ENCODE measurements around the gene FBL. TPM values are rescaled to one million over a fixed set of nuclear protein-coding genes. Genes with fewer than 3 reads are reported as not detected.

Gene FBL
- polyA plus RNA-seq, 6 donors from 2014 or later: 169 to 203 (median 179) TPM

DNA sequence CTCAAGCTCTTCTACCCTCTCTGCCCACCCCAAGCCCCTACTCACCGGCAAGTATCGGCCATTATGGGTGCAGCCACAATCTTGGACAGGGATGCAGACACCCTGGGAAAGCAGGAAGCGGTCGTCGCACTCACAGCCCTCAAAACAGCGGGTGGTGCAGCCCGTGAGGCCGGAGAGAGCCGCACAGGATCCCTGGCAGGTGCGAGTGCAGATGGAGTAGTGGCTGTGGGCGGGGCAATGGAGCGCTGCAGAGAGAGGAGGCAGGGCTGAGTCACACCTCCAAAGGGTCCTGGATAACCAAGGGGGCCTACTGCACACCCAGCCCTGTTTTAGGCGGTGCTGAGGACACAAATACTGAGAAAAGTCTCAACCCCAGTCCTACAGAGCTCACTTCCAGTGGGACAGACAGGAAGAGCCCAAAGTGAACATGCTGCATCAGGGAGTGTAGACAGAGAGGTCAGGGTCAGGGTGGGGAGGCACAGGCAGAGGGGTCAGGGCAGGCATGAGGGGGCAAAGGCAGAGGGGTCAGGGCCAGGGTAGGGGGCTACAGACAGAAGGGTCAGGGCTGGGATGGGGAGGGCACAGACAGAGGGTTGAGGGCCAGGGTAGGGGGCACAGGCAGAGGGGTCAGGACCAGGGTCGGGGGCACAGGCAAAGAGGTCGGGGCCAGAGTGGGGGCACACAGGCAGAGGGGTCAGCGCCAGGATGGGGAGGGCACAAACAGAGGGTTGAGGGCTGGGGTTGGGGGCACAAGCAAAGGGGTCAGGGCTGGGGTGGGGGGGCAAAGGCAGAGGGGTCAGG lies 24.2 kb upstream of the FBL start:
- Mint-ChIP-seq H3K4me3 (no peak overlapping the region), H3K27ac (no peak overlapping the region), H3K36me3 (peaks cover 8 to 17% of the 10 kb centered on the region in 2 donors), H3K4me1 (no peaks in the 10 kb centered on the region), H3K9me3 (no peaks in the 10 kb centered on the region), H3K27me3 (no peaks in the 10 kb centered on the region)
- ATAC-seq (ENCODE audit: low read depth in 2 of 2) (no peak), DNase-seq (no peak)

- DNase-seq (no peak), ATAC-seq (ENCODE audit: low read depth in 2 of 2) (no peak)
- Mint-ChIP-seq H3K36me3 (peaks cover 8 to 29% of the 10 kb centered on the region in 2 donors), H3K9me3 (no peaks in the 10 kb centered on the region), H3K27ac (no peak overlapping the region), H3K27me3 (no peaks in the 10 kb centered on the region), H3K4me1 (peaks cover 0 to 4% (median 0%) of the 10 kb centered on the region in 3 donors), H3K4me3 (no peak overlapping the region)
Observed at GRCh38 chr19:39867952-39868351, 21.8 kb upstream of the FBL start.

GRCh38 chr19:39867133-39867532 lies 21.0 kb upstream of the FBL start:
- no peak for DNase-seq
- Mint-ChIP-seq H3K4me3 (no peak overlapping the region), H3K36me3 (peaks cover 8 to 32% of the 10 kb centered on the region in 2 donors), H3K4me1 (peaks cover 0 to 4% (median 0%) of the 10 kb centered on the region in 3 donors), H3K27me3 (no peaks in the 10 kb centered on the region), H3K9me3 (no peaks in the 10 kb centered on the region), H3K27ac (no peak overlapping the region)
- ATAC-seq (ENCODE audit: low read depth in 2 of 2): no peak

DNA sequence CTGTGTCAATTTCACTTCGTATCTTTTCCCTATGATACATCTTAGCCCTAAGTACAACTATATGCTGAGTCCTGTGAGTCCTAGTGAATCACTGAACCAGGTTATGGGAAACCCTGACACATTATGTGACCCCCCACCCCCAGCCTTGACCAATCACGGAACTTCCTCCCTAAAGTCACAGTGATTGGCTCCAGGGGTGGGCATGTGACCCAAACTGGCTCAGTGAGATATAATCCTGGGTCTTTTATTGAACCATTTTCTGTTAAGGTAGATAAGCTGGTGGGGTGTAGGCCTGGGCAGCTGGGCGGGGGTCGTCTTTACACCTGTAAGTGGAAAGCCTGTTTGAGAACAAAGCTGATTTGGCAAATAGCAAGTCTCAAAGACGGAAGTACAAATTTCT lies 19.8 kb upstream of the FBL start:
- Mint-ChIP-seq H3K27me3 (no peaks in the 10 kb centered on the region), H3K4me3 (no peak overlapping the region), H3K27ac (no peak overlapping the region), H3K36me3 (peaks cover 8 to 25% of the 10 kb centered on the region in 2 donors), H3K9me3 (no peaks in the 10 kb centered on the region), H3K4me1 (peaks cover 0 to 4% (median 0%) of the 10 kb centered on the region in 3 donors)
- ATAC-seq (ENCODE audit: low read depth in 2 of 2) (no peak), DNase-seq (no peak)

GRCh38 chr19:39865186-39865585 lies 19.0 kb upstream of the FBL start:
- H3K36me3 Mint-ChIP-seq: peaks cover 8 to 25% of the 10 kb centered on the region in 2 donors
- ATAC-seq (ENCODE audit: low read depth in 2 of 2) (no peak), DNase-seq (no peak)
- peaks cover 0 to 4% (median 0%) of the 10 kb centered on the region in 3 donors for H3K4me1 Mint-ChIP-seq
- H3K27me3 Mint-ChIP-seq: no peaks in the 10 kb centered on the region
- H3K27ac Mint-ChIP-seq: peak overlapping the region in 1 of 6 donors; percentile 13
- H3K9me3 Mint-ChIP-seq: no peaks in the 10 kb centered on the region
- H3K4me3 Mint-ChIP-seq: no peak overlapping the region

- Mint-ChIP-seq H3K36me3 (peaks cover 8 to 25% of the 10 kb centered on the region in 2 donors), H3K27ac (peak overlapping the region in 1 of 6 donors; percentile 66), H3K27me3 (no peaks in the 10 kb centered on the region), H3K4me3 (no peak overlapping the region), H3K9me3 (no peaks in the 10 kb centered on the region), H3K4me1 (peaks cover 0 to 4% (median 0%) of the 10 kb centered on the region in 3 donors)
- ATAC-seq (ENCODE audit: low read depth in 2 of 2) (no peak), DNase-seq (no peak)
Observed at GRCh38 chr19:39864118-39864517, 17.9 kb upstream of the FBL start.

DNA sequence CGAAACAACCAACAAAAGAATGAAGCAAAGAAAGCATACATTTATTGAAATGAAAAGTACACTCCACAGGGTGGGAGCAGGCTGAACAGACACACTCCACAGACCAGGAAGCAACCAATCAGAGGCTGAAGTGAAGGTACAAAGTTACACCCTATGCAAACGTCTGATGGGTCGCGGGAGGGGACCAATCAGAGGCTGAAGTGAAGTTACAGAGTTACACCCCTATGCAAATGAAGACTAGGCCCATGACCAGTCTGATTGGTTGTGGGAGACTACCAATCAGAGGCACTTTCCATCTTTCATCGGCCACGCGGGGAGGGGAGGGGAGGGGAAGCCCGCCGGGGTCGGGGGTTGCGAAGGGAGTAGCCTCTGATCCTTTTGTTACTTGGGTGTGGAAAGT lies 12.4 kb upstream of the FBL start:
- DNase-seq (no peak), ATAC-seq (ENCODE audit: low read depth in 2 of 2) (no peak)

GRCh38 chr19:39852882-39853281 lies 6.7 kb upstream of the FBL start:
- ATAC-seq (ENCODE audit: low read depth in 2 of 2): no peak
- Mint-ChIP-seq H3K4me1 (peaks cover 0 to 1% (median 0%) of the 10 kb centered on the region in 3 donors), H3K9me3 (peaks cover 0 to under 1% (median 0%) of the 10 kb centered on the region in 7 donors), H3K27me3 (peaks cover 19 to 39% (median 37%) of the 10 kb centered on the region in 3 donors), H3K36me3 (no peaks in the 10 kb centered on the region), H3K4me3 (no peak overlapping the region), H3K27ac (no peak overlapping the region)
- DNase-seq: no peak

More for the DNA sequence above, 12.4 kb upstream of the FBL start:
- Mint-ChIP-seq H3K4me1 (peaks cover 0 to 5% (median 0%) of the 10 kb centered on the region in 3 donors), H3K27ac (peak overlapping the region in 1 of 6 donors; percentile 64), H3K4me3 (peak overlapping the region in 1 of 8 donors; percentile 67), H3K9me3 (peaks cover 0 to 6% (median 4%) of the 10 kb centered on the region in 7 donors), H3K36me3 (peaks cover 4 to 8% of the 10 kb centered on the region in 2 donors), H3K27me3 (peaks cover 11 to 22% (median 17%) of the 10 kb centered on the region in 3 donors)

- Mint-ChIP-seq H3K4me3 (no peak overlapping the region), H3K9me3 (no peaks in the 10 kb centered on the region), H3K4me1 (peaks cover 11 to 12% (median 11%) of the 10 kb centered on the region in 3 donors), H3K27me3 (peaks cover 19 to 37% (median 36%) of the 10 kb centered on the region in 3 donors), H3K27ac (no peak overlapping the region), H3K36me3 (no peaks in the 10 kb centered on the region)
- DNase-seq (no peak), ATAC-seq (ENCODE audit: low read depth in 2 of 2) (no peak)
Observed at GRCh38 chr19:39850892-39851291, 4.7 kb upstream of the FBL start.

DNA sequence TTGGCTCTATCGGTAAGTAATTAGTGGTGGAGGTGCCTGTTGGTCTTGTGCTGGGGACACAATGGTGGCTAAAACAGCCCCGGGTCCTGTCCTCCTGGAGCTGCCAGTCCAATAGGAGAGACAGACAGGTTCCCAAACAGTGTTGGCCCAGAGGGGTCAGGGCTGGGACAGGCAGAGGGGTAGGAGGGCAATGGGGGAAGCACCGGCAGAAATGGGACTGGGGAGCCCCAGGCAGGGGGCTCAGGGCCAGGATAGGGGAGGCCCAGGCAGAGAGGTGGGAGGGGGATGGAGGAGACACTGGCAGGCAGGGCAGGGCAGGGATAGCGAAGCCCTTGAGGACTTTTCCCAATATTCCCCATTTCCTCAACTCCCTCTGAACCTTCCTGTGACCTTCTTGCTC lies 2.2 kb upstream of the FBL start:
- Mint-ChIP-seq H3K9me3 (no peaks in the 10 kb centered on the region), H3K4me3 (peak overlapping the region in 1 of 8 donors; percentile 53), H3K36me3 (no peaks in the 10 kb centered on the region), H3K4me1 (peaks cover 28 to 35% (median 32%) of the 10 kb centered on the region in 3 donors), H3K27me3 (peaks cover 8 to 26% (median 24%) of the 10 kb centered on the region in 3 donors), H3K27ac (peak overlapping the region in 1 of 6 donors; percentile 82)
- DNase-seq (no peak), ATAC-seq (ENCODE audit: low read depth in 2 of 2) (no peak)

DNA sequence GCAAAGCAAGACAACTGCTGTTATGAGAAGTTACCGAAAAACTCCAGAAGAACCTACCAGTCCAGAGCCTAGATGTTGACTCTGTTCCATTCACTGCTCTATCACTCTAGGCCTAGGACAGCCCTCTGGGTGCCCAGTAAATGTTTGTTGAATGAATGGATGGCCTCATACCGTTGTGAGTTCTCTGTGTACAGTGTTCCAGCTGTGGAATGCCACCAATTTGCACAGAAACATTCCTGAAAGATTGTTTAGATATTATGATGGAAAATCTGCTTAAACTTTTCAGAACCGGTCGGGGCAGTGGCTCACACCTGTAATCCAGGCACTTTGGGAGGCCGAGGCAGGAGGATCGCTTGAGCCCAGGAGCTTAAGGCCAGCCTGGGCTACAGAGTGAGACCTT lies 1.3 kb upstream of the FBL start:
- H3K27me3 Mint-ChIP-seq: peaks cover 4 to 21% (median 19%) of the 10 kb centered on the region in 3 donors
- H3K36me3 Mint-ChIP-seq: no peaks in the 10 kb centered on the region
- H3K4me1 Mint-ChIP-seq: peaks cover 36 to 42% (median 39%) of the 10 kb centered on the region in 3 donors
- H3K27ac Mint-ChIP-seq: no peak overlapping the region
- H3K4me3 Mint-ChIP-seq: peak overlapping the region in 4 of 8 donors; percentile 72 to 96 (median 88)
- DNase-seq (no peak), ATAC-seq (ENCODE audit: low read depth in 2 of 2) (no peak)
- H3K9me3 Mint-ChIP-seq: no peaks in the 10 kb centered on the region

- Mint-ChIP-seq H3K4me3 (peak overlapping the region; percentile 88 to 96 (median 92)), H3K36me3 (no peaks in the 10 kb centered on the region), H3K4me1 (peaks cover 39 to 45% (median 45%) of the 10 kb centered on the region in 3 donors), H3K27ac (peak overlapping the region; percentile 93 to 98 (median 97)), H3K9me3 (no peaks in the 10 kb centered on the region), H3K27me3 (peaks cover 4 to 18% (median 16%) of the 10 kb centered on the region in 3 donors)
- ATAC-seq (ENCODE audit: low read depth in 2 of 2) (no peak), DNase-seq (no peak)
Observed at GRCh38 chr19:39846678-39847486, 703 bp upstream of the FBL start.

DNA sequence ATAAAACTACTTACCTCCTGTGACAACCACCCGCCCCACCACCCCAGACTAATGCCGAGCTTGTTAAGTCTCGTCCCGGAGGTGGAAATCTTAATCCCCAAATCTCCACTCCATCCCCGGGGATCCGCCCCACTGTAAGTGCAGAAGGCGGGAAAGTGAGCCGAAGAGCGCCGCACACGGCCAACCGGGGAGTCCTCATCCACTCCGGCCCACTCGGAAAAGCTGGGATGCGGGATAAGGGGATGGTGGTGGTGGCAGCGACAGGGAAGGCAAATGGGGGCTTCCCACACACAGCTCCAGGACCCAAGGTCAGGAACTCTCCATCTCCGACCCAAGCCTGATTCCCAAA lies 621 bp downstream of the FBL start:
- Mint-ChIP-seq H3K9me3 (no peaks in the 10 kb centered on the region), H3K27me3 (peaks cover 0 to 11% (median 9%) of the 10 kb centered on the region in 3 donors), H3K36me3 (no peaks in the 10 kb centered on the region), H3K4me3 (peak overlapping the region; percentile 88 to 96 (median 92)), H3K4me1 (peaks cover 39 to 53% (median 45%) of the 10 kb centered on the region in 3 donors), H3K27ac (peak overlapping the region; percentile 44 to 98 (median 97))
- ATAC-seq (ENCODE audit: low read depth in 2 of 2) (no peak), DNase-seq (no peak)
